ENCODE data around the gene PPARGC1A. TPM values are rescaled to one million over a fixed set of nuclear protein-coding genes. Genes with fewer than 3 reads are reported as not detected.

PPARGC1A gene
- total and polyA plus RNA-seq, 9 donors: 0.38 to 6.3 (median 2.2) TPM

- Histone ChIP-seq H3K4me1 (ENCODE audit: insufficient read depth) (no peaks in the 10 kb centered on the region), H3K27me3 (no peaks in the 10 kb centered on the region), H3K27ac (no peak overlapping the region), H3K4me3 (no peak overlapping the region), H3K9me3 (no peaks in the 10 kb centered on the region), H3K36me3 (no peaks in the 10 kb centered on the region)
- intact Hi-C loops (cut with DNase I): no loop called here
- TF ChIP-seq POLR2A (IDR thresholded peaks at IDR 0.05) (no peak), CTCF (IDR thresholded peaks at IDR 0.05) (no peak), EP300 (IDR thresholded peaks at IDR 0.05) (no peak)
- DNase-seq: no peak
- WGBS, 3 donors: 66 to 86% (median 75%) methylated on average over 2 of the region's 2 CpGs
These were observed 143.2 kb downstream of the PPARGC1A start for GRCh38 chr4:23746672-23747071.

- Histone ChIP-seq H3K36me3 (no peaks in the 10 kb centered on the region), H3K4me3 (no peak overlapping the region), H3K9me3 (no peaks in the 10 kb centered on the region), H3K27ac (no peak overlapping the region), H3K27me3 (no peaks in the 10 kb centered on the region), H3K4me1 (ENCODE audit: insufficient read depth) (no peaks in the 10 kb centered on the region)
- TF ChIP-seq EP300 (IDR thresholded peaks at IDR 0.05): no peak
- no peak for TF ChIP-seq POLR2A (IDR thresholded peaks at IDR 0.05)
- TF ChIP-seq CTCF (IDR thresholded peaks at IDR 0.05): no peak
- intact Hi-C loops (cut with DNase I): no loop called here
- 77 to 84% (median 84%) methylated on average over 3 of the region's 3 CpGs for WGBS, 3 donors
- no peak for DNase-seq
These were observed 143.8 kb downstream of the PPARGC1A start for GRCh38 chr4:23746027-23746426.

GRCh38 chr4:23745377-23745776, 144.5 kb downstream of the PPARGC1A start:
- intact Hi-C loops (cut with DNase I): no loop called here
- TF ChIP-seq POLR2A (IDR thresholded peaks at IDR 0.05): no peak
- no peak for TF ChIP-seq CTCF (IDR thresholded peaks at IDR 0.05)
- no peak for TF ChIP-seq EP300 (IDR thresholded peaks at IDR 0.05)
- H3K4me1 ChIP-seq (ENCODE audit: insufficient read depth): no peaks in the 10 kb centered on the region
- WGBS, 3 donors: 91 to 96% (median 92%) methylated on average over 3 of the region's 3 CpGs
- H3K9me3 ChIP-seq: no peaks in the 10 kb centered on the region
- H3K4me3 ChIP-seq: no peak overlapping the region
- no peaks in the 10 kb centered on the region for H3K36me3 ChIP-seq
- no peak for DNase-seq
- no peaks in the 10 kb centered on the region for H3K27me3 ChIP-seq
- no peak overlapping the region for H3K27ac ChIP-seq

Data from ovary (tissue), 9 donors.